ENCODE data around the gene ACTL9.

DNA sequence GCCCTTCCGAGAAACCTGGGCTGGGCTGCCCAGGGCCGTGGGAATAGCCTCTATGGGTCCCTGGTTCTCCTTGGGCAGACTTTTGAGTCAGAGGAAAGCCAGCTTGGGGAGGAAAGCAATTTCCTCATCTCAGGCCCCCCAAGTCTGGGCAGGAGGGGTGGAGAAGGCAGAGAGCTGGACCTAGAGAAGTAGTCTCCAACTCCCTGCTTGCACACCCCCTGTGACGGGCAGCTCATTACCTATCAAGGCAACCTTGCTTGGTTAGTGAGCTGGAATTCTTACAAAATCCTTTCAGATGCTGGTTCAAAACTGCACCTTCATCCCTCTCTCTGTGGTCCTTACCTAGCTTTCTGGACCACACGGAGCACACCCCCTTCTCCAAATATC, 33.9 kb downstream of the ACTL9 start:
- TF ChIP-seq, protein P1, sequence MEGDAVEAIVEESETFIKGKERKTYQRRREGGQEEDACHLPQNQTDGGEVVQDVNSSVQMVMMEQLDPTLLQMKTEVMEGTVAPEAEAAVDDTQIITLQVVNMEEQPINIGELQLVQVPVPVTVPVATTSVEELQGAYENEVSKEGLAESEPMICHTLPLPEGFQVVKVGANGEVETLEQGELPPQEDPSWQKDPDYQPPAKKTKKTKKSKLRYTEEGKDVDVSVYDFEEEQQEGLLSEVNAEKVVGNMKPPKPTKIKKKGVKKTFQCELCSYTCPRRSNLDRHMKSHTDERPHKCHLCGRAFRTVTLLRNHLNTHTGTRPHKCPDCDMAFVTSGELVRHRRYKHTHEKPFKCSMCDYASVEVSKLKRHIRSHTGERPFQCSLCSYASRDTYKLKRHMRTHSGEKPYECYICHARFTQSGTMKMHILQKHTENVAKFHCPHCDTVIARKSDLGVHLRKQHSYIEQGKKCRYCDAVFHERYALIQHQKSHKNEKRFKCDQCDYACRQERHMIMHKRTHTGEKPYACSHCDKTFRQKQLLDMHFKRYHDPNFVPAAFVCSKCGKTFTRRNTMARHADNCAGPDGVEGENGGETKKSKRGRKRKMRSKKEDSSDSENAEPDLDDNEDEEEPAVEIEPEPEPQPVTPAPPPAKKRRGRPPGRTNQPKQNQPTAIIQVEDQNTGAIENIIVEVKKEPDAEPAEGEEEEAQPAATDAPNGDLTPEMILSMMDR (IDR thresholded peaks at IDR 0.05; ENCODE audit: insufficient read depth, low read depth, low read length) = no peak
- no peak for TF ChIP-seq EZH2 (IDR thresholded peaks at IDR 0.05; ENCODE audit: insufficient read depth, low read length)
